HG02798 (cell line): ENCODE results near the gene NR2C2.

Experiments used
- ATAC-seq: cut with Tn5 transposase; IDR thresholded peaks from one replicate; pipeline ENCODE4 v1.9.1; 2021; ENCODE audit warnings: mild to moderate bottlenecking; ENCODE audit not compliant: unreplicated experiment, poor library complexity

NR2C2 gene

GRCh38 chr3:15094187-15094875, 146.9 kb downstream of the NR2C2 start:
- no peak for ATAC-seq

GRCh38 chr3:15096046-15096445, 148.7 kb downstream of the NR2C2 start:
- ATAC-seq = no peak

- no peak for ATAC-seq
Observed at GRCh38 chr3:15097891-15098290, 150.5 kb downstream of the NR2C2 start.
